Hematopoietic multipotent progenitor cell treated with erythropoietin and hydrocortisone succinate and interleukin-3 and kit ligand, for 4 days (in vitro differentiated cells): ENCODE measurements around the gene TPSG1.
"Not testable (repeated sequence)": the region's sequence is repeated elsewhere in the genome, so short reads cannot be mapped to it uniquely, and the experiment has no call there.

Experiments used
- DNase-seq: peaks from one replicate; pipeline ENCODE4 v3.0.0-alpha.2; 2015

TPSG1 gene

DNA sequence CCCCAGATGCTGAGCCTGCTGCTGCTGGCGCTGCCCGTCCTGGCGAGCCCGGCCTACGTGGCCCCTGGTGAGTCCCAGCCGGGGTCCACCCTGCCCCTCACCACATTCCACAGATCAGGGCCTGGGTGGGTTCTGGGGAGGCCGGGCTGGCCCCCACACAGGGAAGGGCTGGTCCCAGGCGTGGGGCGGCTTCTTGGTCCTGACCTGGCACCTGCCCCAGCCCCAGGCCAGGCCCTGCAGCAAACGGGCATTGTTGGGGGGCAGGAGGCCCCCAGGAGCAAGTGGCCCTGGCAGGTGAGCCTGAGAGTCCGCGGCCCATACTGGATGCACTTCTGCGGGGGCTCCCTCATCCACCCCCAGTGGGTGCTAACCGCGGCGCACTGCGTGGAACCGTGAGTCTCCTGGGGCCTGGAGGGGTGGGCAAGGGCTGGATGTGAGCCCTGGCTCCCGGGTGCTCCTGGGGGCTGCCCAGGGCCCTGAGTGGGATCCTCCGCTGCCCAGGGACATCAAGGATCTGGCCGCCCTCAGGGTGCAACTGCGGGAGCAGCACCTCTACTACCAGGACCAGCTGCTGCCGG is 31.3 kb upstream of the TPSG1 start:
- DNase-seq, result not testable (repeated sequence)

GRCh38 chr16:1255276-1256122 is 30.4 kb upstream of the TPSG1 start, which contains the start of gene TPSD1:
TSS of gene TPSD1 (plus strand) at chr16:1256069. CDS start at chr16:1256281, 212 bp downstream.
- peak; percentile 56 for DNase-seq

GRCh38 chr16:1254821-1255220 is 29.8 kb upstream of the TPSG1 start:
- not testable (repeated sequence) for DNase-seq

GRCh38 chr16:1253701-1254364 is 28.8 kb upstream of the TPSG1 start:
- not testable (repeated sequence) for DNase-seq

- not testable (repeated sequence) for DNase-seq
Measured at GRCh38 chr16:1249031-1249755, 24.1 kb upstream of the TPSG1 start.

- not testable (repeated sequence) for DNase-seq
Measured at GRCh38 chr16:1247903-1248537, 23.0 kb upstream of the TPSG1 start.

DNA sequence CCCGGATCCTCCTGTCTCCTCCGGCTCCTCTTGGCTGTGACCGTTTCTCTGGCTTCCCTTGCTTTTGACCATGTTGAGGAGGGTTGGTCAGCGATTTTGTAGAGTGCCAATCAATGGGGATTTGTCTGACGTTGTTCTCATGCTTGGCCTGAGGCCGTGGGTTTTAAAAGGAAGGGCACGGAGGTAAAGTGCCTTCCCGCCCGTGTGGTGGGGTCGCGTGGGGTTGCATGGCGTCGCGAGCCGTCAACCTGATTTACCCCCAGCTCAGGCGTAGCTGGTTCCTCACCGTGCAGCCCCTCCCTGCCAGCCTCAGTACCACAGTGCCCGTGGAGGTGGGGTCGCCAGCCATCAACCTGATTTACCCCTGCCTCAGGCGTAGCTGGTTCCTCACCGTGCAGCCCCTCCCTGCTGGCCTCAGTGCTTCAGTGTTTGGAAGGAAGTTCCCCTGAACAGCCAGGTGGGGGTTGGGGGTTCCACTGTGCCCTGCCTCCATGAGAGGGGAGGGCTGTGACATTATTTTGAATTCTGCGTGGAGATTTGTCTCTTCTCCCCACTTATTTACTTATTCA is 20.5 kb upstream of the TPSG1 start:
- peak; percentile 72 for DNase-seq

- DNase-seq, result peak; percentile 97
Measured at GRCh38 chr16:1244881-1245280, 19.8 kb upstream of the TPSG1 start.

DNA sequence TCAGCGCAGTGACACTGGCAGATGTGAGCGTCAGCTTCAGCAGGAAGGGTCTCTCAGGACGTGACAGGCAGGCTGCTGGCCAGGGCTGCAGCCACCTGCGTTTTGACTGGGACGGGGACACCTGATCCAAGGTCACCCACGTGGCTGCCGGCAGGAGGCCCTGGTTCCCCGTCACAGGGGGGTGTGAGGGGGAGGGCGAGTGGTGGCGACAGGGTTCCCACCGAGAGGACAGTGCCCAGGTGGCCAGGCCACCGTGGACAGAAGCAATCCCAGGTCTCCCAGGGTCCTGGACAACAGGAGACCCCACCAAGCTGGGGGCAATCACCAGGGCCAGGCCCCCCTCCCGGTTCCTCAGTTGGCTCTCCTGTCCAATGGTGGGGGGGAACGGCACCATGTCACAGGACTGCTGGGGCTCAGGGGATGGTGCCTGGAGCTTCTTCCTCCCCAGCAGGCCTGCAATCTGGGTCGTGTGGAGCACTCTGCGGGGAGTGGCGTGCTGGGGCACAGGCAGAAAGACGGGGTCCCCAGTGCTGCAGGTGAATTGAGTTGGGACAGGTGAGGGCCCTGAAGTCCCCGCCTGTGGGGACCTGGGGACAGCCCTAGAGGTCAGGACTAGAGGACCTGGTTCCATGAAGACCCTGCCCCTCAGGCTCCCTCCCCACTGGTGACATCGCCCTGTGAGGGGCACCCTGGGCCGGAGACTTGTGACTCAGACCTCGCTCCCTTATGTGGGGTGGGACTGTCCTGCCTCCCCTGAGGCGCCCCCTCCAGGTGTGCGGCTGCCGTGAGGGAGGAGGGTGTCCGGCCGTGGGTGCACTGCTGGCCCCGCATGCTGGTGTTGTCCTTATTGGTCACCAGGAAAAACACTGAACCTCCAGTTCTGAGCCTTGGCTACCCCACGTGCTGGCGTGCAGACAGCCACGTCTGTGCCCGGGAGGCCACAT is 19.1 kb upstream of the TPSG1 start:
- not testable (repeated sequence) for DNase-seq

- not testable (repeated sequence) for DNase-seq
Measured at GRCh38 chr16:1243363-1243762, 18.3 kb upstream of the TPSG1 start.

GRCh38 chr16:1241081-1241480 is 16.0 kb upstream of the TPSG1 start:
- not testable (repeated sequence) for DNase-seq

DNA sequence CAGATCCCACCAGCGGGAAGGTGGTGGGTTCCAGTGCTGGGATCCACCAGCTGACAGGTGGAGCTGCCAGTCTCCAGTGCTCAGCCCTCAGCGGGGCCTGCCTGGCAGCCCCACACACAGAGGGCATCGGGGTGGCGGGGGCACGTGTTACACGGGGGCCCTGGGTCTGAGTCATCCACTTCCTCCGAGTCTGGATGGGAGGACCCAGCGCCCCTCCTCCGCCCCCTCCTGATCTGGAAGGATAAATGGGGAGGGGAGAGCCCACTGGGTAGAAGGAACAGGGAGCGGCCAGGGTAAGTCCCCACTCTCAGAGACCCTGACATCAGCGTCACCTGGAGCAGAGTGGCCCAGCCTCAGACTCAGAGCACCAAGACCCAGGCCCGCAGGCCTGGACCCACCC is 15.4 kb upstream of the TPSG1 start, which contains the start of gene TPSAB1:
Gene TPSAB1 (plus strand): TSS at position 270 of the 400 bp plus-strand sequence. CDS start 234 bp downstream, outside the sequence.
- DNase-seq, result not testable (repeated sequence)

DNA sequence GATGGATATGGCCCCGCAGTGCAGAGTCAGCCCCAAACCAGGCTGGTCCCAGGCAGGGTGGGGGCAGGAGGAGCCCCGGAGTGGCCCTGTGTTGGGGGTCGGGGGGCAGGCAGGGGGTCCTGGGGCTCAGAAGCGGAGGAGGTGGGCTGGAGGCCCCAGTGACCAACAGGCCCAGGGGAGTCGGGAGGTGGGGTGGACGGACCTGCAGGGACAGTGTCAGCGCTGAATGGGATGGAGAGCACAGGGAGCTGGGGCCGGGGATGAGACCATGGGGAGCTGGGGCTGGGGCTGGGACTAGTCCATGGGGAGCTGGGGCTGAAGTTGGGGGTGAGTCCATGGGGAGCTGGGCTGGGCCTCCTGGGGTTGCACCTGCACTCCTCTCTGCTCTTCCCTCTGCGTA is 14.5 kb upstream of the TPSG1 start:
- not testable (repeated sequence) for DNase-seq

- not testable (repeated sequence) for DNase-seq
Measured at GRCh38 chr16:1238909-1239308, 13.8 kb upstream of the TPSG1 start.

GRCh38 chr16:1237990-1238389 is 12.9 kb upstream of the TPSG1 start:
- DNase-seq, result no peak

DNA sequence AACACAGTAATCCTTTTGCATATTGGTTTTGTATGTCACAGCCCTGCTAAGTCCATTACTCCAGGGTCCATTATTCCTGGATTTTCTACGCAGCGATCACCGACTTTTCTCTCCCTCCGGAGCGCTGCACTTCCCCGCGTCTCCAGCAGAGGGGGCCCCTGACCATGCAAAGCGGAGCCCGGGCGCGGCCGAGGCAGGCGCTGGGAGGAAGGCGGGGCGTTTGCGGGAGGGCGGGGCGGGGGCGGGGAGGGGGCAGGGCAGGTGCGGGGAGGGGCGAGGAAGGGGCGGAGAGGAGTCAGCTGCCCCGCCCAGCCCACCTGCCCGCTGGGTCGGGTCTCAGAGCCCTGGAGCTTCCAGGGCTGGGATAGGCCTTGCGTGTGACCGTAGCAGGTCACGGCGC is 11.6 kb upstream of the TPSG1 start:
- not testable (repeated sequence) for DNase-seq

DNA sequence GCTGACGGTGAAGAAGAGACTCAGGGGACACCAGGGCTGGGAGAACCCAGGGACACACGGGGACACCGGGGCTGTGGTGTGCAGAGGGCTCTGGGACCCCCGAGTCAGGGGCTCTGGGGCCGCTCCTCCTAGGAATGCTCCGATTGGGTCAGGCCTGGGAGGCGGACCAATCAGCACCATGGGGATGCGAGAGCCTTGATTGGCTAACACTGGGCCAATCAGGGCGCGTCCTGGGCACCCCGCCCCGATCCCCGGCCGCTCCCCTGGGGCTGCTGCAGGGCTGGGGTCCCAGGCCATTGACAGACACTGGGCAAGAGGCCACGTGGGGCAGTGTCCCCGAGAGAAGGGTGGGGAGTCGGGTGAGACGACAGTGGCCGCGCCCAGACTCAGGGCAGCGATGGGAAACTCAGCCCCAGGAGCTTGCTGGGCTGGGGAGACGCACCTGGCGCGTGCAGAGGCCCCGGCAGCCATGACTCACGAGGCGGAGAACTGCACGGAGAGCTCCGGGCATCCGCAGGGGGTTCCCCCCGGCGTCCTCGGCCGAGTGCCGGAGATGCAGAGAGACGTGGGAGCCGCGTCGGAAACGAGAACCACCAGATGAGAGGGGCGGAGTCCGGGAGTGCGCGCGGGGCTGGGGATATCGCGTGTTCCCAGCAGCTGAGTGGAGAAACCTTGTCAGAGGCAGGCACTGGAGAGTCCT is 7.1 kb upstream of the TPSG1 start:
- DNase-seq, result not testable (repeated sequence)

- DNase-seq, result not testable (repeated sequence)
Measured at GRCh38 chr16:1231301-1231700, 6.2 kb upstream of the TPSG1 start.

DNA sequence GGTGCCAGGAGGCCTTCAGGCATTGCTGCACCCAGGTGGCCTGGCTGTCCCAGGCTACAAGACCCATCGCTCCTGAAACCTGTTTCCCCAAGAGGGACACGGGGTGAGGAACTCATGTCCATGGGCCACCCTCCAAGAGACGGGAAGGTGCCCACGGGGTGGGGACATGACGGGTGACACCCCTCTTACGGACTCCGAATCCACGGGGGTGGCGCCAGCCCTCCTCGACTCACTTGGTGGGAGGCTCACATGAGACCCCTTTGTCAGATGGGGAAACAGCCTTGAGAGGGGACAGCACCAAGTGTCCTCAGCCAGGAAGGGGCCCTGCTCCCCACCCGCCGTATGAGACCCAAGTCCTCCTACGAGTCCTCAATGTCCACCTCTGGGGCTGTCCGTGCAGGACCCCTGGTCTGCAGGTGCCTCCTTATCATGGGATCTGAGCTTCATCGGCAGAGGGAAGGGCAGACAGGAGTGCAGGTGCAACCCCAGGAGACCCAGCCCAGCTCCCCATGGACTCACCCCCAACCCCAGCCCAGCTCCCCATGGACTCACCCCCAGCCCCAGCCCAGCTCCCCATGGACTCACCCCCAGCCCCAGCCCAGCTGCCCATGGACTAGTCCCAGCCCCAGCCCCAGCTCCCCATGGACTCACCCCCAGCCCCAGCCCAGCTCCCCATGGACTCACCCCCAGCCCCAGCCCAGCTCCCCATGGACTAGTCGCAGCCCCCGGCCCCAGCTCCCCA is 5.6 kb upstream of the TPSG1 start:
- DNase-seq, result not testable (repeated sequence)
